Measurements from ENCODE around the gene NGF.

NGF gene

GRCh38 chr1:115262886-115263285 is 75.2 kb downstream of the NGF start:
- DNase-seq (ENCODE audit: low spot score), result no peak
- TF ChIP-seq, protein P1, sequence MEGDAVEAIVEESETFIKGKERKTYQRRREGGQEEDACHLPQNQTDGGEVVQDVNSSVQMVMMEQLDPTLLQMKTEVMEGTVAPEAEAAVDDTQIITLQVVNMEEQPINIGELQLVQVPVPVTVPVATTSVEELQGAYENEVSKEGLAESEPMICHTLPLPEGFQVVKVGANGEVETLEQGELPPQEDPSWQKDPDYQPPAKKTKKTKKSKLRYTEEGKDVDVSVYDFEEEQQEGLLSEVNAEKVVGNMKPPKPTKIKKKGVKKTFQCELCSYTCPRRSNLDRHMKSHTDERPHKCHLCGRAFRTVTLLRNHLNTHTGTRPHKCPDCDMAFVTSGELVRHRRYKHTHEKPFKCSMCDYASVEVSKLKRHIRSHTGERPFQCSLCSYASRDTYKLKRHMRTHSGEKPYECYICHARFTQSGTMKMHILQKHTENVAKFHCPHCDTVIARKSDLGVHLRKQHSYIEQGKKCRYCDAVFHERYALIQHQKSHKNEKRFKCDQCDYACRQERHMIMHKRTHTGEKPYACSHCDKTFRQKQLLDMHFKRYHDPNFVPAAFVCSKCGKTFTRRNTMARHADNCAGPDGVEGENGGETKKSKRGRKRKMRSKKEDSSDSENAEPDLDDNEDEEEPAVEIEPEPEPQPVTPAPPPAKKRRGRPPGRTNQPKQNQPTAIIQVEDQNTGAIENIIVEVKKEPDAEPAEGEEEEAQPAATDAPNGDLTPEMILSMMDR (IDR thresholded peaks at IDR 0.05; ENCODE audit: extremely low read depth, missing control alignments), result no peak

GRCh38 chr1:115261496-115261895 is 76.6 kb downstream of the NGF start:
- no peak for DNase-seq (ENCODE audit: low spot score)
- TF ChIP-seq, protein P1 (IDR thresholded peaks at IDR 0.05; ENCODE audit: extremely low read depth, missing control alignments), result no peak

- DNase-seq (ENCODE audit: low spot score), result no peak
- TF ChIP-seq, protein P1 (IDR thresholded peaks at IDR 0.05; ENCODE audit: extremely low read depth, missing control alignments), result no peak
Measured at GRCh38 chr1:115258302-115258866, 79.7 kb downstream of the NGF start.

DNA sequence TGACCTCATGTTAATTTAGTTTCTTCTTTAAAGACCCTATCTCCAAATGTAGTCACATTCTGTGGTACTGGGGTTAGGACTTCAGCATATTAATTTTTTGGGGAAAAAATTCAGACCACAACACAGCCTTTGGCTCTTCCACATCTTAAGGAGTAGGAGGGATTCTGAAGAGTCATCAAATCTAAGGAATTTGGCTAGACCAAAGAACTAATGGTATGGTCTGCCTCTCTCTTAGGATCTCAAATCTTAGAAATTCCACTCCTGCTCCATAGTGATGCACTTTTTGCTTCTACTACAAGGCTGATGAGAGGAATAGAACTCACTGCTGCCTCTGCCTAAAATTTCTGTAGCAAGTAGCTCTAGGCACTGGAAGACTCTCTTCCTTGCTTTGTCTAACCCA is 80.5 kb downstream of the NGF start:
- TF ChIP-seq, protein P1 (IDR thresholded peaks at IDR 0.05; ENCODE audit: extremely low read depth, missing control alignments), result no peak
- DNase-seq (ENCODE audit: low spot score), result no peak

GRCh38 chr1:115255154-115255553 is 82.9 kb downstream of the NGF start:
- TF ChIP-seq, protein P1 (IDR thresholded peaks at IDR 0.05; ENCODE audit: extremely low read depth, missing control alignments), result no peak
- no peak for DNase-seq (ENCODE audit: low spot score)

DNA sequence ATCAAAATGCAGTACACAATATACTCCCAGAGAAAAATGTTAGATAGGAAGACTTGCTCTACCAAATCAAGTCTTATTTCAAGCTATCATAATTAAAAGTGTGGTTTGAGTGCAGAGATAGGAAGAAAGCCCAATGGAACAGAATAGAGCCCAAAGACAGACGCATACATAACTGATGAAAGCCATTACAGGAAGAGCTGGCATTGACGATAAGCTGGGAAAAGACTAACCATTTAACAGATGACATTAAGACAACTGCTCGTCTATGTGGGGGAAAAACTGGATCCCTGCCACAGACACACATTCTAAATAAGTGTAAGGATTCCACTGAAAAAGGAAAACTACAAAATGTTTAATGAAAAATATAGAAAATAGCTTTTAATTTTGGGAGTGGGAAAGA is 85.5 kb downstream of the NGF start:
- no peak for DNase-seq (ENCODE audit: low spot score)
- TF ChIP-seq, protein P1 (IDR thresholded peaks at IDR 0.05; ENCODE audit: extremely low read depth, missing control alignments), result no peak

- TF ChIP-seq, protein P1 (IDR thresholded peaks at IDR 0.05; ENCODE audit: extremely low read depth, missing control alignments), result no peak
- no peak for DNase-seq (ENCODE audit: low spot score)
Measured at GRCh38 chr1:115251856-115252255, 86.2 kb downstream of the NGF start.
